ENCODE data around the gene FAM83C. TPM values are rescaled to one million over a fixed set of nuclear protein-coding genes. Genes with fewer than 3 reads are reported as not detected.

The FAM83C gene
- total RNA-seq, 1 donor from 2014 or later: not detected

GRCh38 chr20:35303735-35304491 is 11.7 kb upstream of the FAM83C start:
- Mint-ChIP-seq H3K27ac (ENCODE audit: unreplicated experiment) (no peak overlapping the region), H3K9me3 (ENCODE audit: unreplicated experiment) (peaks cover 3% of the 10 kb centered on the region), H3K36me3 (ENCODE audit: unreplicated experiment) (no peaks in the 10 kb centered on the region), H3K4me1 (ENCODE audit: low read depth, unreplicated experiment) (peaks cover 11% of the 10 kb centered on the region), H3K27me3 (ENCODE audit: unreplicated experiment) (peaks cover 9% of the 10 kb centered on the region), H3K4me3 (ENCODE audit: unreplicated experiment) (no peak overlapping the region)
- peak; percentile 83 for DNase-seq
- peak; percentile 90 for TF ChIP-seq CTCF (IDR thresholded peaks at IDR 0.05; ENCODE audit: partially characterized antibody, unreplicated experiment)

- peaks cover 15% of the 10 kb centered on the region for H3K4me1 Mint-ChIP-seq (ENCODE audit: low read depth, unreplicated experiment)
- no peak overlapping the region for H3K27ac Mint-ChIP-seq (ENCODE audit: unreplicated experiment)
- no peak for DNase-seq
- no peak overlapping the region for H3K4me3 Mint-ChIP-seq (ENCODE audit: unreplicated experiment)
- no peak for TF ChIP-seq CTCF (IDR thresholded peaks at IDR 0.05; ENCODE audit: partially characterized antibody, unreplicated experiment)
- H3K9me3 Mint-ChIP-seq (ENCODE audit: unreplicated experiment): peaks cover 3% of the 10 kb centered on the region
- H3K36me3 Mint-ChIP-seq (ENCODE audit: unreplicated experiment): no peaks in the 10 kb centered on the region
- H3K27me3 Mint-ChIP-seq (ENCODE audit: unreplicated experiment): peaks cover 14% of the 10 kb centered on the region
Observed at GRCh38 chr20:35303382-35303734, 11.1 kb upstream of the FAM83C start.

- H3K4me3 Mint-ChIP-seq (ENCODE audit: unreplicated experiment): no peak overlapping the region
- TF ChIP-seq CTCF (IDR thresholded peaks at IDR 0.05; ENCODE audit: partially characterized antibody, unreplicated experiment): no peak
- H3K36me3 Mint-ChIP-seq (ENCODE audit: unreplicated experiment): no peaks in the 10 kb centered on the region
- peaks cover 14% of the 10 kb centered on the region for H3K27me3 Mint-ChIP-seq (ENCODE audit: unreplicated experiment)
- no peak for DNase-seq
- peaks cover 3% of the 10 kb centered on the region for H3K9me3 Mint-ChIP-seq (ENCODE audit: unreplicated experiment)
- peaks cover 15% of the 10 kb centered on the region for H3K4me1 Mint-ChIP-seq (ENCODE audit: low read depth, unreplicated experiment)
- H3K27ac Mint-ChIP-seq (ENCODE audit: unreplicated experiment): no peak overlapping the region
Observed at GRCh38 chr20:35302421-35303335, 10.5 kb upstream of the FAM83C start.

GRCh38 chr20:35301426-35301825 is 9.2 kb upstream of the FAM83C start:
- peaks cover 3% of the 10 kb centered on the region for H3K9me3 Mint-ChIP-seq (ENCODE audit: unreplicated experiment)
- H3K27me3 Mint-ChIP-seq (ENCODE audit: unreplicated experiment): peaks cover 14% of the 10 kb centered on the region
- no peaks in the 10 kb centered on the region for H3K36me3 Mint-ChIP-seq (ENCODE audit: unreplicated experiment)
- no peak overlapping the region for H3K27ac Mint-ChIP-seq (ENCODE audit: unreplicated experiment)
- no peak for TF ChIP-seq CTCF (IDR thresholded peaks at IDR 0.05; ENCODE audit: partially characterized antibody, unreplicated experiment)
- H3K4me3 Mint-ChIP-seq (ENCODE audit: unreplicated experiment): no peak overlapping the region
- DNase-seq: no peak
- H3K4me1 Mint-ChIP-seq (ENCODE audit: low read depth, unreplicated experiment): peaks cover 15% of the 10 kb centered on the region
